GM19395 (cell line): ENCODE results near the gene GYG1.
A peak's percentile ranks its signal among the peaks of the same experiment; 100 is the strongest.

ENCODE experiments used
- ATAC-seq: cut with Tn5 transposase; IDR thresholded peaks from one replicate; pipeline ENCODE4 v1.9.1; 2021; ENCODE audit warnings: mild to moderate bottlenecking, moderate library complexity; ENCODE audit not compliant: unreplicated experiment

Gene GYG1

DNA sequence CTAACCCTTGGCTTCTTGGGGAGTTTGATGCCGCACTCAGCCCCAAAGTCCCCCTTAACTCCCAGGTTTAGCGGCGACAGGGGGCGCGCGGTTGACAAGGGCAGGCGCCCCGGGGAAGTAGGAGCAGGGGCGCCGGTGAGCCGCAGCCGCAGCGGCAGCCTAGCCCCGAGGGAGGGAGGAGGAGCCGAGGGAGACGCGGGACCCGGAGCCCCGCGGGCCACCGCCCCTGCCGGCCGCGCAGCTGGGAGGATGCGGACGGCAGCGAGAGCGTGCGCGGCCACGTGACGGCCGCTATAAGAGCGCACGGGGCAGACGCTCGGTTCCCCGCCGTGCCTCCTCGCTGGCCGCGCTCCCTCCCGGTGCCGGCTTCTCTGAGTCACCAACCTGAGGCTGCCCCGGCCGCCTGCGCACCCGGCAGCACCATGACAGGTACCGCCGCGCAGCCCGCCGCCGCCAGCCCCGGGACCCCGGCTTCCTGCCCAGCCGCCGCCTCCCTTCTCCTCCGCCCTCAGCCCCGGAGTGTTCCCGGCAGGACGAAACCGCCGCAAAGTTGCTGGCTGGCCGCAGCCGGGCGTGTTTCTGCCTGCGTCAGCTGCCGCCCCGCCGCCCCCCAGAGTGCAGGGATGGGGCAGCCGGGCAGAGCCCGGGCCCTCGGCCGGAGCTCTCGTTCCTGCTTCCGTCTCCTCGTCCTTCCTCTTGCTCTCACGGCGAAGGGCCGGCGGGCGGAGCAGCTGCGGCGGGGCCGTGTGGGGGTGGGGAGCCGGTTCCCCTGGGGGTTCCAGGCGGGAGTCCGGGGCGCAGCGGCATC lies at the start of gene GYG1:
Gene GYG1, plus strand, starts transcription at position 322 of the 808 bp plus-strand sequence. Its CDS starts 101 bp downstream, at position 423.
- ATAC-seq = peak; percentile 86

DNA sequence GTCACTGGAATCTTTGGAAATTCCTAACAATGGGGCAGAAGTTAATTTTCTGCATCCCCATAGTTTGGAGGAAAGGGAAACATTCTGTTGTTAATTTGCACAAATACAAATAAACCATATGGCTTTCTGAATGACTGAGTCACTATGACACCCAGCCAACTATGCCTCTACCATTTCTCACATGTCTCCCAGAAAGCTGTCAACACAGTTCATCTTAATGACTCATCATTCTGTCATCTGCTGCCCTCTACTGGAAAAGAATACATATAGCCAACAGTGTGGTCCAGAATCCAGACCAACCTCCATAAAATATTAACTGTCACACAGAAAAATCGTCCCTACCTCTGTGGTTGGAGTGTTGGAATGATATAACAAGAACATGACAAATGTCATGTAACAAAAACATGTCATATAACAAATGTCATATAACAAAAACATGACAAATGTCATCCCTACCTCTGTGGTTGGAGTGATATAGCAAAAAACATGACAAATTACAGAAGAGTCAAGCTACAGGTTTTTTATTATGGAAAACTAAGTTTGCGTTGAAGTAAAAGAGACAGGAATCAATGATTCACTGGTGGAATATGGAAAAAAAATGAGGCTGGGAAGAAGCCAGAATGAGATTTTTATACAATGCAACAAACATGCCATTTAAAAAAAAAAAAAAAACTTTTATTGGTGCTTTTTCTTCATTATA lies 47.7 kb upstream of the GYG1 start:
- ATAC-seq = peak; percentile 97

DNA sequence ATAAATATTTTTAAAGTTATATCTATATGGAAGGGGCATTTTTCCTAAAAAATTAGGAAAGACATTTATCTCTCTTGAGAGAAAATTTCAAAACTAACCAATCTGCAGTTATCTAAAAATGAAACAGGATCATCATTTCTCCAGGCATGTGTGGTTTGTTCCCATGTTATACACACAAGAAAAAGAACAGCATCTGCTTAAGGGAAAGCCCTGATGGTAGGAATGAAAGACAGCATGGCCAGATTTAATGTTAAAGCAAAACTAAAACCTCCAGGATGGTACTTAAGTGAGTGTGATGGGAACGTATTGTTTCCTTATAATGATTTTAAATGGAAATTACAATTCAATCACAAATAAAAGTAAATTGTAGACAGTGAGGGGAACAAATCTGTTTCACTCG lies 46.2 kb upstream of the GYG1 start:
- no peak for ATAC-seq

DNA sequence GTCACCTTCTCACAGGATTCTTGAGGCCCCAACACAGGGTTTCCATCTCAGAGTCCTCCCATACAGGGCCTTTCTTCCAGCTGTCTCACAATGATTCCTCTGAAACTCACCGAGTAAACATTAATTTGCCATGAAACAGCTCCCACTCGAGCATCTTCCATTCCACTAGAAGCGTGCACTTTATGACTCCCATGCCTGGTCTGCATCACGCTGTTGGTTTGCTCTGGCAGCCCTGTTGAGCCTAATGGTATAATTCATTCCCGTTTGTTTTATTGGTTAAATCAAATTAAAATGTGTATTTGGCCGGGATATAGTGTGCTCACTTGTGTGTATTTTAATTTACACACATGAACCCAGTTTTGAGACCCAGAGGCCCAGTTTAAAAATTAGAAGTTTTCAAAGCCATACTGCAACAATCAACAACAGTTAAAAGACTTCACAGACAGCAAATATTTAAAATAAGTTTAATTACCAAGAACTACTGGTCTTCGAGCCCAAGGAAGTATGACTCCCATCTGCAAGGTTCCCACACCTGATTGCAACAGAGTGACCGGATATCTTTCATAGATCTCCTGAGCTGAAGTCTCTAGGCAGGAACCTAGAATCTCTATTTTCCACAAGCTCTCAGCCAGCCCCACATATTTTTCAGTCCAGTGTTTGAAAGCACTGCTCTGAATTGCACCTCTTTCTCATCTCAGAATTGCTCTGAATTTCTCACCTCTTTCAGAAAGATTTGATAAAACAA lies 42.3 kb upstream of the GYG1 start:
- ATAC-seq = no peak

DNA sequence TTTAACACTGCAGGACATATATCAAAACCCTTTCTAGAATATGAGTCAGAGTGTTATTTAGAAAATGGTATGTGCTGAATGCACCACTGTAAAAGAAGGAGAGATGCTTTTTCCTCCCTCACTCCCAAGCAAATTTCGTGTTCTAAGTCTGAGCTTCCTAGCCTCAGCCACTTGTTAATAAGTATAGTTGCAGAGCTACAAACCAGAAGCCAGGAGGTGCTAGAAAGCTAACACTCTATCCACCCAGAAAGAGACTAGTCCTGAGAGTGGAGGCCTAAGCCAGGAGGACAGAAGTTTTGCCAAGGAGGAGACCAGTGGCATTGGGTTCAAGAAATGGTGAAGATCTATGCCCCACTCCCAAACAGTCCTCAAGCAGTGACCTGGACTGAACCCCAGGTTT lies 40.5 kb upstream of the GYG1 start:
- no peak for ATAC-seq

DNA sequence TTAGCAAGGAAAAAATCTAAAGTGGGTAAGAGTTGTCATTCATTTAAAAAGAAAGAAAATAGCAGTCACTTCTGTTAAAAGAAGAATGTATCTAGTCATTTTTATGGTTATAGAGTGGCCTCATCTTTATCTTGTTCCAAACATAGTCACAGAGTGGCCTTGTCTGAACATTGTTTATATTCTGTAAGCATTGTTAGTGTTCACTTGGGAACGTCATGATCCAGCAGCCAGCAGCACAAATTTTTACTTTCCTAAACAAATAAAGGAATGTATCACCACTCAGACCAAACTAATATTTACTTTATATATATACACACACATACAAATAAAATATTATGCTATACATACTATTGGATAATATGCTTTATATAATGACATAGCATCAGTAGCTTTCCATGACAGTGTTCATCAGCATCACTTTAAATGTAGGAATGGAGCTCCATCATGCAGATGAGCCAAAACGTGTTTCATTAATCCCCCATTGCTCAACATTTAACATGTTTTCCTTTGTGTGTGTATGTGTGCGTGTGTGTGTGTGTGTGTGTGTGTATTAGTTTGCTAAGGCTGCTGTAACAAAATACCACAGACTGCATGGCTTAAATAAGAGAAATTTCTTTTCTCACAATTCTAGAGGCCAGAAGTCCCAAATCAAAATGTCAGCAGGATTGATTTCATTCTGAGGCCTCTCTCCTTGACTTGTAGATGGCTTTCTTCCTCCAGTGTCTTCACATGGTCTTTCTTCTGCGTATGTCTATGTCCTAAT lies 39.6 kb upstream of the GYG1 start:
- no peak for ATAC-seq

DNA sequence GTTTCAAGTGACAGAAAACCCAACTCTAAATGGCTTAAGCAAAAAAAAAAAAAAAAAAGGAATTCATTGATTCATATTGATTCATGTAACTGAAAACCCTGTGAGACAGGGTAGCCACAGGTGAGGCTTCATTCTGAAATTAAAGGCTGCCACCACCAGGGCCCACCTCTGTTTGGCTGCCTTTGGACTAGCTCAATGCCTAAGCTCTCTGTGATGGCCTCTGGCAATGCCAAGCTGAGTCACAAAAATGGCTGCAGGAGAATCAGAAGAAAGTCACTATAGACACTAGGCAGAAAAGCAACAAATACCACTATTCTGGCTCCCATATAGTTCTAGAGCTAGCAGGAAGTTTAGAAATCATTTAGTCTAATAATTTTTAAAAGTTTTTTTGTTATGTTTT lies 38.2 kb upstream of the GYG1 start:
- ATAC-seq = no peak

DNA sequence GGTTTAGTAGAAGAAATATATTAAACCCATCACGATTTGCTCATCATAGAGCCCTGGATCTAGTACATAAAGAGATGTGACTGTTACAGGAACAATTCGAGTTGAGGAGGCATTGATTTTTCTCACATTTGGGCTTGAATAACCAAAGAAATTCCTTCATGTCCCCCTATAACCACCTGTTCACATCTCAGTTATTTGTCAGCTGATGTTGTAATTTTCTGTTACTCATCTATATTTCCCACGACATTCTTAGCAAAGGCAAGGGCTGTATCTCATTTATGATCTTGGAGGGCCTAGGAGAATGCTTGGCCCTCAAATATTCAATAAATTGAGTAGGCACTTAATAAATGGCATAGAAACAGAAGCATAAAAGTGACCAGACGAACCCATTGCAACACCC lies 36.4 kb upstream of the GYG1 start:
- ATAC-seq = no peak

DNA sequence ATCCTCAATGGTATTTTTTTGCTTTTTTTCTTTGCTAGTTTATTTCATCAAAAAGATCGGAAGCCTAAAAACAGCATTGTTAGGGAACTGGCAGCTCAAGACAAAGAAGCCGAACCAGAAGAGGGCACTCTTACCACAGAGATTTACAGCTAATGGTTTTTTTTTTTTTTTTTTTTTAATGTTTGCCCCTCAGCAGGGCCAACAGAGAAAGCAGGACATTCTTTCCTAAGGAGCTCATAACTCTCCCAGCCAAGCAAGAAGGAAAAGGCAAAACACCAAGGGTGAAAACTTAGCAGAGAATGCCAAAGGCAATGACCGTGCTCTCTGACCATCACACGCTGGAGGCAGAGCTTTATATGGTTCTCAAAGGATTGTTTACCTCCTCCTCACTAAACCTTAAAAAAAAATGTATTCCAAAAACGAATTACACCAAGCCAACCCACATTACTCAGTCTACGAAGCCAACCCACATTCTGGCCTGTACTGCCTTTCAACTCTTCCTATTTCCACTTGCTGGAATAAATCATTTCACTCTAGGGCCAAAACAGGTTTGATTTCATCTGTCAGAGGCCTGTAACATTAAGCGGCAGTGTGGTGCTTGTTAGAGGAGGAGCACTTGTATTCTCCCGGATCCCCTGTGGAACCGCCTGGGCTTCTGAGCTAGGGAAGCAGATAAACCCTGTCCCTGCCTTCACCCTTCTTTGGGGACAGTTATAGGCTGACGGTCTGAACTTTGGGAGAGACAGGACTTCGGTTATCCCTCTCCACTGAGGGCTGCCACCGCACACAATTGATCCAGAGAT lies 35.6 kb upstream of the GYG1 start:
- no peak for ATAC-seq

DNA sequence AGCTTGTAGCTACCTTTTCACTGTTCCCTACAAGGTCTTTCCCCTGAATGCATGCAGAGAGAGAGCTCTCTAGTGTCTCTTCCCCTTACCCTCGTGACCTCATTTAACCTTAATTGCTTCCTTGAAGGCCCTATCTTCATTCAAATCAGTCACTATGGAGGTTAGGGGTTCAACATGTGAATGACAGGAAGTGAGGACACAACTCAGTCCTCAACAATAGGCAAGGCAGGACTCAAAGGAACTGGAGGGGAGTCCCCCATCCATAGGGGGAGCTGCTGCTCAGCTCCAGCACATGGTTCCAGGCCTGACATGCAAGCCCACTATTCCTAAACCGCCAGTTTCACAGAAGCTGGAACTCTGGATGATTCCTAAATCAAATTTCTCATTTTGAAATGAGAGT lies 33.8 kb upstream of the GYG1 start:
- ATAC-seq = peak; percentile 70

DNA sequence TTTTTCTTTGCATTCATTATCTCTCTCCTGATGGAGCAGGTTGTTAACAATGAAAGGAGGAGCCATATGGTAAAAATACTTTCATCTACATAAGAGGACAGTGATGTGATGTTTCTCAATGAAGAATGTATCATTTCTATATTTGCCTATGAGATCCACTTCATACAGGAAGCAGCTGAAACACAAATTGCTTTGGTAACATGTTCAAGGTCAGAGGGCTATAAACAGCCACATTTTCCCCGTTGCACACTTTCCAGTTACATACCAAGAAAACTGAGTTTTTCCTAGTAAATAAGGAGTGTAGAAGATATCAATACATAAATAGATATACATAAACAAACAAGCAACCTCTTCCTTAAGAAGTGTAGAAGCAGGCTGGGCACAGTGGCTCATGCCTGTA lies 32.6 kb upstream of the GYG1 start:
- no peak for ATAC-seq

DNA sequence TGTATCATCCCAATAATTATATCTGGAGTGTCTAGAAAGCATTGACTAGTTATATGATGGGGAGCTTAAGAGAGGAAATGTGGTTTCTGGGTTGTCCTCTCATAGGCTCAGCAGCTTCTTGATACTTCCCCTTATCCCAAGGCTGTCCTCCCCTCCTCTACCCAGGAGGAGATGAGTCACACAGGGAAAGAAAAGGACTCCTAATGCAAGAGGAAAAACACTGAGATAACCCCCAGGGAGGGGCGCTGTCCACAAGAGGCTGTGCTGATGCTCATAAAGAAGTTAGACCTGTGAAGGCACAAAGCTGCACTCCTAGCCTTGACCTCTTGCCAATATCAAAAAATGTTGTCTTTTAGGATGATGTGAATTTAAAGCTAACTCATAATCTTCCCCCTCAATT lies 28.8 kb upstream of the GYG1 start:
- ATAC-seq = no peak

DNA sequence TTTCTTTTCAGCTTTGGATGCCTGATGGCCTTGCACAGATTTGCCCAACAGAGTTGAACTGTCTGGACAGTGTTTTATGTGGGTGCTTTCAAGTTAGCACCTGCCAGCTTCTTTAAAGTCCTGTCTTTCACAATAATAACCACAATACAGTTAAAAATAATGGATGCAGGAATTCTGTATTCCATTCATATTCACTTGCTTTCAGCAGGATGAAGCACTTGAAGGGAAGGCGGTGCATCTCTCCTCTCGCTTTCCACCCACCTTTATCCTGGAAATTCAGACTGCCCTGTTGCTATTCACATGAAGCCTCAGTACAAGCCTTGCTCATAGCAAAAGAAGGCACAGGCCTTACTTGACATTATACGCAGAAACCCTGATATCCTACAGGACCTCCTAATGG lies 26.5 kb upstream of the GYG1 start:
- ATAC-seq = no peak

DNA sequence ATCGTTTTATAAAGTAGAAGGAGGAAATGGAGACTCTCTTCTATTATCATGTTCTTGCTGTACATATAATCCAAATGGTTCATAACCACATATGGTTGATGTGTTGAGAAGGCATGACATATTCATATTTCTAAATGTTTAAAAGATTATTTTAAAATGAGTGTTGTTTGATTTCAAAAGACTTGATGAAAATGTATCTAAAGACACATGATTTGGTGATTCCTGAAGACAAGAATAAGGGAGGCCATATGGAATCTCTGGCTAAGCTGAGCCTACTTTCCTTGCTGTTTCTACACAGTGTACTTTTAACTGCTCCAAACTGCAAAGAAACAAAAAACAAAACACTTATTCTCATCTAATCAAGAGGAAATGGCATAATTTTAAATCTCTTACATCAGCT lies 23.0 kb upstream of the GYG1 start:
- ATAC-seq = no peak

DNA sequence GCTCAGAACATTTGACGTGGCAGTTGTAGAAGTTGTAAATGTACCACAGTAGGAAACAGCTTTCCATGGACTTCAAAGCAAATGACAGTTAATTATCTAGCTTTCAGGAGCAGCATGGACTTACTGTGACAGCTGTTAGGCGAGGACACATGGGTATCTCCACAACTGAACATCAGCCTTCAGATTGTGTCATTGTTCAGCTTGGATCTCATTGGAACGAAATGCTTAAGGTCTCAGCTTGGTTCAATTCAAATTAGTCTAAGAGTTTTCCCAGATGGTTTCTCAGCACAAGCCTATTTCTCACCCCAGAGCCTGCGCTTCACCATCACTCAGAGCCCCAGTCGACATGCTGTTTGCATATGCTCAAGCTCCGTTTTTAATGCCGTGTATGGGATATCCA lies 21.1 kb upstream of the GYG1 start:
- ATAC-seq = no peak

DNA sequence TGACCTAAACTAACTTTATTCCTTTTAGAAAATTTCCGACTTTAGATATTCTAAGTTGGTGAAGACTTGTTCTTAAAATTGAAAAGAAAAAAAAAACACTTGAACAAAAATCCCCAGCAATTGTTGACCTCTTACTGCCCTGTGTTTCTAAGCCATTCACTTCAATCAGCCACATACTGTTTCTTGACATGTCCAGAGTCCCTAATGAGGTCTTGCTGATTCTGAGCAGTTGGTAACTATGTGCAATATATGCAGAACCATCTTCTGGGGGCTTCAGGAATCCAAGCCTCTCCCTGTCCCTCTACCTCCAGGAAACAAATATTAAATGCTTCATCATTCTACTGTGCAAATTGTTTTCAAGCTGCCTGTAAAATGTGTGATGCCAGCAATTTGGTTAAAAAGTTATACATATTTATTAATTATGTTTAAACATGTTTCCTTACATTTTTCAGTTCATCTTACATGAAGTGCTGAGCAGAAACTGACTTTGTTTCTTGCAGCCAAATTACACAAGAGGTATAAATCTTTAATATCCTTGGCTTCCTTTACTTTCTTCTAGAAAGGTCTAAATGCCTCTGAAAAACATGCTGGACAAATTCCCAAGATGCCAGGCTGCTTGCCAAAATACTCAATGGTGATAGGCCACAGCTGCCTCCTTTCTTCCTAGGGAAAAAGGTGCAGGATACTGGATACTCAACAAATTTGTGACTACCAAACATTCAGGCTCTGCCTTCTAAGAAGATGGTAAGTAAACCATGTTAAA lies 19.8 kb upstream of the GYG1 start:
- ATAC-seq = no peak

DNA sequence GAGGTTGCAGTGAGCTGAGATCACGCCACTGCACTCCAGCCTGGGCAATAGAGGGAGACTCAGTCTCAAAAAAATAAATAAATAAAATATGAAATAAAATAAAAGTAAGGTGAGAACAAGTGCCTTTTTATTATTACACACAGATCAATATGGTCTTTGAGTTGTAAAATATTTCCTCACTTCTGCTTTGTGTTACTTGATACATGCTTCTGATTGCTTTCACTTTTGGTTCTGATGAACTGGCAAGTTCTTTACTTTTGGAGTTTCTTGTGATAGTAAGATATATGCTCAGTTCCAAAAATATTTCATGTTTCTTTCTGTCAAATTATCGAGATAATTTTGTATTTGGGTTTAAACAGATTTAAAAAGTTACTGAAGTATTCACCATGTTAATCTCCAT lies 16.6 kb upstream of the GYG1 start:
- ATAC-seq = no peak

DNA sequence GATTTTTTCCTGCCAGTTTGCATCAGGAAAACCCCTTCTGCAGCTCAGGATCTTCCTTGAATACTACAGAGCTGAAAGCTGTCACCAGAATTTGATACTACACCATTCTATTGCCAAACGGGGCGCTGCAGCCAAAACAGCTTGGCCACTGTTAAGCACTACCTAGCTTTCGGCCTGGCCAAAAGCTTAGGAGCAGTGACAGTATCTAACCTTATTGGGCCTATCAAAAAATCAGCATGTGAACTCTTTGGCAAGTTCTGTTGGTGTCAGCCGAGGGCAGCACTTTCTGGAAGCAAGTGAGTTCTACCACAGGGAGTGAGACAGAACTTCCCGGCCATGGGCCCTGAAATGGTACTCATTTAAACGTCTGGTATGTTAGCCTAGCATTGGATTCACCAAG lies 16.1 kb upstream of the GYG1 start:
- ATAC-seq = no peak

DNA sequence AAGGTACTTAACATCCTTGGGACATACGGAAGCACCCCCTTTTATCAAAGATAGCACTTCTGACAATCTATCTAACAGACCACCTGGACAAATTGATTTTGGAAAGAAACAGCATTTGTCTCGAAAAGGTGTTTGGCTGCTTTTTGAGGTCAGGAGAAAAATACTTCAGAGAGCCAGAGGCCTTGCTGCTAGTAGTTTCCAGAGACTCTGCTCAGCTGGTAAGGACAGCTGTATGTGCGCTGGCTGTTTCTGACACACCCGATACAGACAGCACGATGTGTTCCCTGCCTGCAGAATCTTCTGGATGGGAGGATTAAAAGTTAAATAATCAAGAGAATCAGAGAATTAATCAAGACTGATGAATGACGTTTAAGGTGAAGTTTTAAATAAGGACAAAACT lies 15.6 kb upstream of the GYG1 start:
- ATAC-seq = no peak

DNA sequence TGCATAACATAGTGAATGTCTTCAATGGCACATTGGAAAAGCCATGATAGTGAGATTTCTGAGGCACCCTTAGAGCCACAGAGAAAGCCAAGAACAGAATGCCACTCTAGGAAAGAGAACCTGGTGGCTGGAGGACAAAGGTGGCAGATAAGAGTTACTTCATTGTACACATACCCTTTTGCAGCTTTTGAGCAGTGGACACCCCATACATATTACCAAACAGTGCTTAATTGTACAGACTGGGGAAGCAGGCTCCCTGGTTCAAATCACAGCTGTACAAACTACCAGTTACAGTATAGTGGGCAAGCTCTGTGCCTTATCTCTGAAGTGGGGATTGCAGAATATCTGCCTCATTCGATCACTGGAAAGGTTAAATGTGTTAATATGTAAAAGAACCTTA lies 10.1 kb upstream of the GYG1 start:
- ATAC-seq = no peak
